ENCODE results near the gene MANBA. TPM values are rescaled to one million over a fixed set of nuclear protein-coding genes. Genes with fewer than 3 reads are reported as not detected.

The MANBA gene
- total and polyA plus RNA-seq, 9 donors, result 15.6 to 32.7 (median 24.5) TPM

GRCh38 chr4:102596532-102596931 lies 164.2 kb downstream of the MANBA start:
- Histone ChIP-seq H3K36me3 (no peaks in the 10 kb centered on the region), H3K27ac (no peak overlapping the region)

DNA sequence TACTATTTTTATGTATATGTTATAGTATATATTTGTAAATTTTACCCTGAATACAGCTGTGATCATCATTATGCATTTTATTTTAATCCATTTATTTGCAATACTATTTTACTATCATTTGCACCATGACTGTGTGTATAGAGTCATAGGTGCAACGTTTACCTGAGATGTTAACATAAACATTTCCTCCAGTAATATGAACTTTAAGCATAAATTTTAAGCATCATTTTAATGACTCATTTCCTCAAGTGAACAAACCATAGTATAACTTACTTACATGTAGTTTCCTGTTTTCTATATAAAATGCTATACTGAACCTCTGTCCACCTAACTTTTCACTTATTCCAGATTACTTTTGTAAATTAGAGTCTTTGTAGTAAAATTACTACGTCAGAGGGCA lies 166.8 kb downstream of the MANBA start:
- H3K36me3 ChIP-seq, result no peaks in the 10 kb centered on the region
- DNase-seq, result no peak
- no peak overlapping the region for H3K4me3 ChIP-seq
- TF ChIP-seq POLR2A (IDR thresholded peaks at IDR 0.05), result no peak
- no peak overlapping the region for H3K27ac ChIP-seq
- intact Hi-C loops (cut with DNase I), result no loop called here
- H3K4me1 ChIP-seq (ENCODE audit: insufficient read depth), result peaks cover 2% of the 10 kb centered on the region
- 49 to 90% (median 85%) methylated on average over 2 of the region's 2 CpGs for WGBS, 3 donors
- H3K9me3 ChIP-seq, result peaks cover 0 to 2% of the 10 kb centered on the region in 2 donors
- H3K27me3 ChIP-seq, result no peaks in the 10 kb centered on the region

More at GRCh38 chr4:102596532-102596931, 164.2 kb downstream of the MANBA start:
- DNase-seq, result no peak
- TF ChIP-seq EP300 (IDR thresholded peaks at IDR 0.05) (no peak), POLR2A (IDR thresholded peaks at IDR 0.05) (no peak)
- no peaks in the 10 kb centered on the region for H3K27me3 ChIP-seq
- WGBS, 3 donors, result 92 to 95% (median 93%) methylated on average over 4 of the region's 4 CpGs
- peaks cover 2% of the 10 kb centered on the region for H3K4me1 ChIP-seq (ENCODE audit: insufficient read depth)
- no peak overlapping the region for H3K4me3 ChIP-seq
- no peaks in the 10 kb centered on the region for H3K9me3 ChIP-seq
- intact Hi-C loops (cut with DNase I), result no loop called here

GRCh38 chr4:102593147-102593546 lies 167.6 kb downstream of the MANBA start:
- Histone ChIP-seq H3K9me3 (peaks cover 0 to 2% of the 10 kb centered on the region in 2 donors), H3K27ac (no peak overlapping the region), H3K36me3 (no peaks in the 10 kb centered on the region), H3K27me3 (no peaks in the 10 kb centered on the region), H3K4me3 (no peak overlapping the region), H3K4me1 (ENCODE audit: insufficient read depth) (no peaks in the 10 kb centered on the region)
- intact Hi-C loops (cut with DNase I), result no loop called here
- WGBS, 3 donors, result 92 to 94% (median 94%) methylated on average over 7 of the region's 7 CpGs
- TF ChIP-seq POLR2A (IDR thresholded peaks at IDR 0.05) (no peak), EP300 (IDR thresholded peaks at IDR 0.05) (no peak), CTCF (IDR thresholded peaks at IDR 0.05) (no peak)
- no peak for DNase-seq

GRCh38 chr4:102592256-102592655 lies 168.5 kb downstream of the MANBA start:
- H3K9me3 ChIP-seq, result peaks cover 0 to 2% of the 10 kb centered on the region in 2 donors
- DNase-seq, result no peak
- no peaks in the 10 kb centered on the region for H3K27me3 ChIP-seq
- no peaks in the 10 kb centered on the region for H3K36me3 ChIP-seq
- H3K4me3 ChIP-seq, result no peak overlapping the region
- no peaks in the 10 kb centered on the region for H3K4me1 ChIP-seq (ENCODE audit: insufficient read depth)
- H3K27ac ChIP-seq, result no peak overlapping the region
- TF ChIP-seq EP300 (IDR thresholded peaks at IDR 0.05) (no peak), POLR2A (IDR thresholded peaks at IDR 0.05) (no peak), CTCF (IDR thresholded peaks at IDR 0.05) (no peak)
- intact Hi-C loops (cut with DNase I), result no loop called here

GRCh38 chr4:102589743-102590142 lies 171.0 kb downstream of the MANBA start:
- TF ChIP-seq POLR2A (IDR thresholded peaks at IDR 0.05), result no peak
- no peak for TF ChIP-seq CTCF (IDR thresholded peaks at IDR 0.05)
- no peak for TF ChIP-seq EP300 (IDR thresholded peaks at IDR 0.05)
- 60 to 90% (median 89%) methylated on average over 3 of the region's 3 CpGs for WGBS, 3 donors
- H3K27me3 ChIP-seq, result no peaks in the 10 kb centered on the region
- no peak overlapping the region for H3K27ac ChIP-seq
- no peak for DNase-seq
- H3K4me1 ChIP-seq (ENCODE audit: insufficient read depth), result no peaks in the 10 kb centered on the region
- no peaks in the 10 kb centered on the region for H3K36me3 ChIP-seq
- no peak overlapping the region for H3K4me3 ChIP-seq
- peaks cover 0 to 2% of the 10 kb centered on the region in 2 donors for H3K9me3 ChIP-seq
- intact Hi-C loops (cut with DNase I), result no loop called here

Data from ovary (tissue), 9 donors.